Panc1 (cell line): Measurements from ENCODE around the gene SLC29A2. TPM values are rescaled to one million over a fixed set of nuclear protein-coding genes. Genes with fewer than 3 reads are reported as not detected.

Experiments
- ATAC-seq: fragments of 200-7000 bp; cut with Tn5 transposase; 2 replicates; pipeline ENCODE4 v1.9.1; 2020; ENCODE audit warnings: mild to moderate bottlenecking, moderate library complexity
- Bru-seq: library from RNA; stranded (reverse); fragments of 400-500 nt; gene quantifications from one replicate; lab custom pipeline; 2021; lab: Mats Ljungman, UMichigan
- BruChase-seq, 2 experiments: library from RNA; stranded (reverse); fragments of 400-500 nt; gene quantifications; one replicate each; lab custom pipeline; 2021; lab: Mats Ljungman, UMichigan
- BruUV-seq: library from RNA; stranded (reverse); fragments of 400-500 nt; replicated peaks from 2 replicates; lab custom pipeline; 2021; lab: Mats Ljungman, UMichigan
- CTCF ChIA-PET: fragments of 300-600 bp; sonication (Branson Sonifier 250); formaldehyde crosslinking; loops from one replicate; lab custom pipeline; 2022; ENCODE audit warnings: antibody characterized with exemption; lab: Charles Lee
- POLR2A ChIA-PET: fragments of 300-600 bp; sonication (Branson Sonifier 250); formaldehyde crosslinking; loops from one replicate; lab custom pipeline; 2022; ENCODE audit warnings: antibody characterized with exemption; lab: Charles Lee
- DNase-seq: peaks from one replicate; pipeline ENCODE4 v3.0.0-alpha.2; 2010; ENCODE audit warnings: low read depth, low spot score
- H3K27ac ChIP-seq: 2 replicates; pipeline ENCODE4 v1.5.1; 2011; ENCODE audit warnings: mild to moderate bottlenecking, low read length, inconsistent platforms
- H3K27me3 ChIP-seq: fragments of 200-500 bp; sonication (Bioruptor generic); 2 replicates; pipeline ENCODE4 v1.6.0; 2014; ENCODE audit warnings: low read length, inconsistent platforms; ENCODE audit not compliant: control insufficient read depth, insufficient read depth
- H3K36me3 ChIP-seq: fragments of 200-500 bp; sonication (Bioruptor generic); 2 replicates; pipeline ENCODE4 v1.5.1; 2014; ENCODE audit warnings: inconsistent platforms, mild to moderate bottlenecking, low read length, moderate library complexity; ENCODE audit not compliant: control insufficient read depth, insufficient read depth
- H3K4me1 ChIP-seq: 2 replicates; pipeline ENCODE4 v1.5.1; 2011; ENCODE audit warnings: inconsistent platforms, mild to moderate bottlenecking, low read length, moderate library complexity; ENCODE audit not compliant: control insufficient read depth, insufficient read depth
- H3K4me3 ChIP-seq, 2 experiments: 2 replicates each; pipeline ENCODE4 v1.5.1; 2011 to 2012; ENCODE audit warnings: low read depth in 2 of 2, low read length in 2 of 2, mild to moderate bottlenecking in 2 of 2, inconsistent platforms in 1 of 2, moderate library complexity in 1 of 2
- H3K9me3 ChIP-seq: fragments of 200-500 bp; sonication (Bioruptor generic); 2 replicates; pipeline ENCODE4 v1.5.1; 2014; ENCODE audit warnings: low read depth, mild to moderate bottlenecking, inconsistent platforms, low read length, moderate library complexity; ENCODE audit not compliant: control insufficient read depth, insufficient read depth
- POLR2AphosphoS5 ChIP-seq: IDR thresholded peaks from 2 replicates; pipeline ENCODE4 v1.6.1; 2012; ENCODE audit warnings: mild to moderate bottlenecking, low read depth, low read length, moderate library complexity
- SIN3A ChIP-seq: IDR thresholded peaks from 2 replicates; pipeline ENCODE4 v1.6.1; 2012; ENCODE audit warnings: low read depth, mild to moderate bottlenecking, low read length, moderate library complexity, borderline replicate concordance; ENCODE audit not compliant: insufficient read depth
- TCF7L2 ChIP-seq: IDR thresholded peaks from 2 replicates; pipeline ENCODE4 v1.6.1; 2011; ENCODE audit warnings: mild to moderate bottlenecking, low read depth, low read length, inconsistent platforms
- in situ Hi-C: cut with HindIII; loops from 2 replicates; pipeline ENCODE4 v1.10.0; 2016; ENCODE audit warnings: low sequenced_read_pairs, low pct_unique_long_range_greater_than_20kb
- intact Hi-C: fragments of 100-400 bp; cut with micrococcal nuclease; formaldehyde crosslinking; loops from one replicate; pipeline ENCODE4 v1.10.0; 2022; ENCODE audit not compliant: unreplicated experiment
- long read RNA-seq: library from polyadenylated mRNA; unstranded; transcript quantifications from one replicate; pipeline ENCODE4 v2.0.0, GENCODE V29; 2021; ENCODE audit not compliant: unreplicated experiment
- polyA plus RNA-seq: library from polyadenylated mRNA; unstranded; fragments of >200 nt; gene quantifications from one replicate; pipeline ENCODE4 v1.2.1, GENCODE V29; 2012; ENCODE audit warnings: missing spikeins; ENCODE audit not compliant: insufficient read length
- total RNA-seq: library from RNA; stranded (reverse); gene quantifications from one replicate; pipeline ENCODE4 v1.2.1, GENCODE V29; 2021; ENCODE audit not compliant: unreplicated experiment
- TF ChIP-seq, protein P1 (sequence below): fragments of 450-650 bp; IDR thresholded peaks from 2 replicates; pipeline ENCODE4 v1.5.1; 2017; ENCODE audit warnings: mild to moderate bottlenecking
- TF ChIP-seq, protein P2 (sequence below), 2 experiments: IDR thresholded peaks; 2 replicates each; pipeline ENCODE4 v1.6.1; 2011 to 2012; ENCODE audit warnings: low read depth in 2 of 2, control low read depth in 1 of 2, low read length in 1 of 2, mild to moderate bottlenecking in 1 of 2, moderate library complexity in 1 of 2; ENCODE audit not compliant: insufficient read depth in 1 of 2

The SLC29A2 gene, protein sequence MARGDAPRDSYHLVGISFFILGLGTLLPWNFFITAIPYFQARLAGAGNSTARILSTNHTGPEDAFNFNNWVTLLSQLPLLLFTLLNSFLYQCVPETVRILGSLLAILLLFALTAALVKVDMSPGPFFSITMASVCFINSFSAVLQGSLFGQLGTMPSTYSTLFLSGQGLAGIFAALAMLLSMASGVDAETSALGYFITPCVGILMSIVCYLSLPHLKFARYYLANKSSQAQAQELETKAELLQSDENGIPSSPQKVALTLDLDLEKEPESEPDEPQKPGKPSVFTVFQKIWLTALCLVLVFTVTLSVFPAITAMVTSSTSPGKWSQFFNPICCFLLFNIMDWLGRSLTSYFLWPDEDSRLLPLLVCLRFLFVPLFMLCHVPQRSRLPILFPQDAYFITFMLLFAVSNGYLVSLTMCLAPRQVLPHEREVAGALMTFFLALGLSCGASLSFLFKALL
- total RNA-seq (28.3 TPM), Bru-seq, nascent RNA (percentile 85 among the genes with signal in this experiment), BruChase-seq, experiment 1, labeled RNA remaining after a 2-hour chase (percentile 89 among the genes with signal in this experiment), BruChase-seq, experiment 2, labeled RNA remaining after a 6-hour chase (percentile 83 among the genes with signal in this experiment)
- polyA plus RNA-seq = 31.4 TPM
- long read RNA-seq, partial matches to known transcripts = 36 of 81 reads
- long read RNA-seq, other reads (novel, unspliced or antisense) = 42 of 81 reads

DNA sequence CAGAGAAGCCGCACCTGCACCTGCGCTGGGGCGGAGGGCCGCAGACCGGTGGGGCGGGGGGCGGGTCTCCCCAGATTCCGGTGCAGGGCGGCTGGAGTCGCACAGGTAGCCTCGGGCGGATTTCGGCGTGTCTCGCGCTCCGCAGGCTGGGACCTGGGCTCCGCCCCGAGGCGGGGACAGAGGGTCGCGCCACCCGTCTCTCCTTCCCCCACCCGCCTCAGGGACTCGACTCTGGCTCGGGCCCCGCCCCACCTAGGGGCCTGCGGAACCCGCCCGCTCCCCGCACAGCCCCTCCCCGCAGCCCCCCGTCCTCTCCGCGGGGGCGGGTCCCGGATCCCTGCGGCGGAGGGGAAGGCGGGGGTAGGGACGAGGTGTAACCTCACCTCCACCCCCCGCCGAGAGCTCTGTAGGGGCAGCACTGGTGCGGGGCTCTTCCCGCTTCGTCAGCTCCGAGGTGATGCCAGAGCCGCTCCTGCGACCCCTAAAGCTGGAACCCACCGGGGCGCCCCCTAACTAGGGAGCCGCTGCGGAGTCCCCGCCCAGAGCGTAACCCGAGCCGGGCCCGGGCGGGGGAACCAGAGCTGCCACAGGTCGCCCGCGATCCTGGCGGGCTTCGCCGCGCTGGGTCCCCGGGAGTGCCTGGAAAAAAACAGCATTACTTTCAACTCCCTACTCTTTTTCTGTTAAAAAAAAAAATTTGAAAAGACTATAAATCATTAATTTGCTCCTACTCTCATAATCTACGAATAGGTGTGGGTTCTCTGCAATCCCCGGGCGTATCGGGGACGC, at the start of gene SLC29A2:
SLC29A2 (minus strand) TSS at position 134 of the 789 bp plus-strand sequence. CDS start 169 bp downstream, outside the sequence.
- Histone ChIP-seq H3K4me3 (peak within 1 kb of the TSS; percentile 63 to 92), H3K27ac (peak within 1 kb of the TSS; percentile 92), H3K36me3 (no peaks in the 10 kb centered on the region), H3K4me1 (peaks cover 15% of the 10 kb centered on the region; the same call in 1 of the 2 replicates), H3K27me3 (no peaks in the 10 kb centered on the region), H3K9me3 (no peaks in the 10 kb centered on the region)
- BruUV-seq = no TSS peak
- TF ChIP-seq POLR2AphosphoS5 = peak; percentile 57
- TF ChIP-seq, protein P1, sequence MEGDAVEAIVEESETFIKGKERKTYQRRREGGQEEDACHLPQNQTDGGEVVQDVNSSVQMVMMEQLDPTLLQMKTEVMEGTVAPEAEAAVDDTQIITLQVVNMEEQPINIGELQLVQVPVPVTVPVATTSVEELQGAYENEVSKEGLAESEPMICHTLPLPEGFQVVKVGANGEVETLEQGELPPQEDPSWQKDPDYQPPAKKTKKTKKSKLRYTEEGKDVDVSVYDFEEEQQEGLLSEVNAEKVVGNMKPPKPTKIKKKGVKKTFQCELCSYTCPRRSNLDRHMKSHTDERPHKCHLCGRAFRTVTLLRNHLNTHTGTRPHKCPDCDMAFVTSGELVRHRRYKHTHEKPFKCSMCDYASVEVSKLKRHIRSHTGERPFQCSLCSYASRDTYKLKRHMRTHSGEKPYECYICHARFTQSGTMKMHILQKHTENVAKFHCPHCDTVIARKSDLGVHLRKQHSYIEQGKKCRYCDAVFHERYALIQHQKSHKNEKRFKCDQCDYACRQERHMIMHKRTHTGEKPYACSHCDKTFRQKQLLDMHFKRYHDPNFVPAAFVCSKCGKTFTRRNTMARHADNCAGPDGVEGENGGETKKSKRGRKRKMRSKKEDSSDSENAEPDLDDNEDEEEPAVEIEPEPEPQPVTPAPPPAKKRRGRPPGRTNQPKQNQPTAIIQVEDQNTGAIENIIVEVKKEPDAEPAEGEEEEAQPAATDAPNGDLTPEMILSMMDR = no peak
- TF ChIP-seq, protein P2, sequence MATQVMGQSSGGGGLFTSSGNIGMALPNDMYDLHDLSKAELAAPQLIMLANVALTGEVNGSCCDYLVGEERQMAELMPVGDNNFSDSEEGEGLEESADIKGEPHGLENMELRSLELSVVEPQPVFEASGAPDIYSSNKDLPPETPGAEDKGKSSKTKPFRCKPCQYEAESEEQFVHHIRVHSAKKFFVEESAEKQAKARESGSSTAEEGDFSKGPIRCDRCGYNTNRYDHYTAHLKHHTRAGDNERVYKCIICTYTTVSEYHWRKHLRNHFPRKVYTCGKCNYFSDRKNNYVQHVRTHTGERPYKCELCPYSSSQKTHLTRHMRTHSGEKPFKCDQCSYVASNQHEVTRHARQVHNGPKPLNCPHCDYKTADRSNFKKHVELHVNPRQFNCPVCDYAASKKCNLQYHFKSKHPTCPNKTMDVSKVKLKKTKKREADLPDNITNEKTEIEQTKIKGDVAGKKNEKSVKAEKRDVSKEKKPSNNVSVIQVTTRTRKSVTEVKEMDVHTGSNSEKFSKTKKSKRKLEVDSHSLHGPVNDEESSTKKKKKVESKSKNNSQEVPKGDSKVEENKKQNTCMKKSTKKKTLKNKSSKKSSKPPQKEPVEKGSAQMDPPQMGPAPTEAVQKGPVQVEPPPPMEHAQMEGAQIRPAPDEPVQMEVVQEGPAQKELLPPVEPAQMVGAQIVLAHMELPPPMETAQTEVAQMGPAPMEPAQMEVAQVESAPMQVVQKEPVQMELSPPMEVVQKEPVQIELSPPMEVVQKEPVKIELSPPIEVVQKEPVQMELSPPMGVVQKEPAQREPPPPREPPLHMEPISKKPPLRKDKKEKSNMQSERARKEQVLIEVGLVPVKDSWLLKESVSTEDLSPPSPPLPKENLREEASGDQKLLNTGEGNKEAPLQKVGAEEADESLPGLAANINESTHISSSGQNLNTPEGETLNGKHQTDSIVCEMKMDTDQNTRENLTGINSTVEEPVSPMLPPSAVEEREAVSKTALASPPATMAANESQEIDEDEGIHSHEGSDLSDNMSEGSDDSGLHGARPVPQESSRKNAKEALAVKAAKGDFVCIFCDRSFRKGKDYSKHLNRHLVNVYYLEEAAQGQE (IDR thresholded peaks at IDR 0.05; ENCODE audit: insufficient read depth in 1 of 2, low read depth in 2 of 2, low read length in 1 of 2) = no peak
- TF ChIP-seq TCF7L2 = no peak
- TF ChIP-seq SIN3A = peak; percentile 19; the same call in 1 of the 2 replicates
- no peak for DNase-seq
- ATAC-seq = peak; percentile 87
- intact Hi-C loops = no loop called here
- in situ Hi-C loops = no loop called here
- POLR2A ChIA-PET = interaction anchor here (0.5 to 0.6 kb wide), 2 partner anchors 48 to 377 kb away, joined by 4 to 5 read pairs; no protein-coding TSS in a partner anchor
- CTCF ChIA-PET = no interaction called here
